GM12874 (cell line): ENCODE results near the gene C1orf35.

Experiments used
- TF ChIP-seq, protein P1 (sequence below): IDR thresholded peaks from 2 replicates; pipeline ENCODE4 v1.5.1; 2011; ENCODE audit warnings: low read depth, mild to moderate bottlenecking, control low read depth, low read length, moderate library complexity; ENCODE audit not compliant: insufficient read depth

The C1orf35 gene

DNA sequence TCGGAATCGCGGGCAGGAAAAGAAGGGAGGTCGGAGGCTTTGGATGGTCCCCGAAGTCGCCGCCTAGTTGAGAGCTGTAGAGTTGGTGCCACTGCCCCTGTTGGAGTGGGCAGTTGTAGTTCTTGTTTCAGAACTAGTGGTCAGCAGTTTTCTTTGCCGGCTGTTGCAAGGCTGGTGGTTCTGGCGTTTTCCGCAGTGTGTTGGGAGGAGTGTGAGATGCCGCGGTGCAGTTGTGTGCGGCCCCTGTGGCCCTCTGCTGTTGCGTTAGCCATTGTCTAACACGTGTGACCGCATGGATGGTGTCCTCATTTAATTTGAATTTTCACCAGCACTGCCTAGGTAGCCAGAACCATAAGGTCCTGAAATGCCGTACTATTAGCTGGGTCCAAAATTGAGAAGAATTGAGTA is 19.2 kb downstream of the C1orf35 start:
- TF ChIP-seq, protein P1, sequence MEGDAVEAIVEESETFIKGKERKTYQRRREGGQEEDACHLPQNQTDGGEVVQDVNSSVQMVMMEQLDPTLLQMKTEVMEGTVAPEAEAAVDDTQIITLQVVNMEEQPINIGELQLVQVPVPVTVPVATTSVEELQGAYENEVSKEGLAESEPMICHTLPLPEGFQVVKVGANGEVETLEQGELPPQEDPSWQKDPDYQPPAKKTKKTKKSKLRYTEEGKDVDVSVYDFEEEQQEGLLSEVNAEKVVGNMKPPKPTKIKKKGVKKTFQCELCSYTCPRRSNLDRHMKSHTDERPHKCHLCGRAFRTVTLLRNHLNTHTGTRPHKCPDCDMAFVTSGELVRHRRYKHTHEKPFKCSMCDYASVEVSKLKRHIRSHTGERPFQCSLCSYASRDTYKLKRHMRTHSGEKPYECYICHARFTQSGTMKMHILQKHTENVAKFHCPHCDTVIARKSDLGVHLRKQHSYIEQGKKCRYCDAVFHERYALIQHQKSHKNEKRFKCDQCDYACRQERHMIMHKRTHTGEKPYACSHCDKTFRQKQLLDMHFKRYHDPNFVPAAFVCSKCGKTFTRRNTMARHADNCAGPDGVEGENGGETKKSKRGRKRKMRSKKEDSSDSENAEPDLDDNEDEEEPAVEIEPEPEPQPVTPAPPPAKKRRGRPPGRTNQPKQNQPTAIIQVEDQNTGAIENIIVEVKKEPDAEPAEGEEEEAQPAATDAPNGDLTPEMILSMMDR = no peak

DNA sequence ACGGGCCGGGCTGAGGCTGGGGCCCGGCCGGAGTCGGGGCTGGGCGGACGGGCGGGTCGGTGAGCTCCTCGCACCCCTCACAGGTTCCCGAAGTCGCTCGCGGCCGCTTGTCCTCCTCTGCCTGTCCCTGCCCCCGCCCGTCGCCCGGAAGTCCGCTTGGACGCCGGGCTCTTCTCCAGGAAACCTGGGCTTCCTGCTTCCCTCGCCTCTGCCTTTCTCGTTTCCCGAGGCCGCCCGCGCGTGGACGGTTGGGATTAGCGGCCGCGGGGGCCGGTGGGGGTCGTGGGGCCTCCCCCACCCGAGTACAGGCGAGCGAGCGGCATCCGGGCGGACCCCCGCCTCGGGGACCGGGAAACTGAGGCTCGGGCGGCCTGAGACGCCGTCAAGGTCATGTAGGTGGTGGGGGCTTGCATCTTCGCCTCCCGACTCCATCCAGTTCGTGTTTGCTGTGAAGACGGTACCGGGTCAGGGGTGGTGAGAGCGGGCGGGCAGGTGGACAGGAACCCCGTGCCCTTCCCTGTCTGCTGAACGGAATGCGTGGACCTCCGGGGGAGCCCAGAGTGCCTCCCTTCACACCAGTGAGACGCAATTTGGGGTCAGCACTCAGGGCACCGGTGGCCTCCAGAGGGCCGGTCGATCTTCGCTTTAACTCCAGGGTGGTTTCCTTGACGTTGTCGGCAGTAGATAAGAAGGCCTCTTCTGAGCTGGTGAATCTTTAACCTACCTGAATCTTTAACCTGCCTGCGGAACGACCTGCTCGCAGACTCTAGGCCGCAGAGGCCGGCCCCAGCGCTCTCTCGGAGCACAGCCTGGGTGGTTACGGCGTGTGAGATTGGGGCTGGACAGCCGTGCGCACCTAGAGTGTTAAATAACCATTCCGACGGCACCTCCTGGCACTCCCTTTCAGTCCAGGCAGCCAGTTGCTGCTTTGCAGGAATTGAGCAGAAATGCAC is 19.9 kb downstream of the C1orf35 start:
- TF ChIP-seq, protein P1 = no peak

DNA sequence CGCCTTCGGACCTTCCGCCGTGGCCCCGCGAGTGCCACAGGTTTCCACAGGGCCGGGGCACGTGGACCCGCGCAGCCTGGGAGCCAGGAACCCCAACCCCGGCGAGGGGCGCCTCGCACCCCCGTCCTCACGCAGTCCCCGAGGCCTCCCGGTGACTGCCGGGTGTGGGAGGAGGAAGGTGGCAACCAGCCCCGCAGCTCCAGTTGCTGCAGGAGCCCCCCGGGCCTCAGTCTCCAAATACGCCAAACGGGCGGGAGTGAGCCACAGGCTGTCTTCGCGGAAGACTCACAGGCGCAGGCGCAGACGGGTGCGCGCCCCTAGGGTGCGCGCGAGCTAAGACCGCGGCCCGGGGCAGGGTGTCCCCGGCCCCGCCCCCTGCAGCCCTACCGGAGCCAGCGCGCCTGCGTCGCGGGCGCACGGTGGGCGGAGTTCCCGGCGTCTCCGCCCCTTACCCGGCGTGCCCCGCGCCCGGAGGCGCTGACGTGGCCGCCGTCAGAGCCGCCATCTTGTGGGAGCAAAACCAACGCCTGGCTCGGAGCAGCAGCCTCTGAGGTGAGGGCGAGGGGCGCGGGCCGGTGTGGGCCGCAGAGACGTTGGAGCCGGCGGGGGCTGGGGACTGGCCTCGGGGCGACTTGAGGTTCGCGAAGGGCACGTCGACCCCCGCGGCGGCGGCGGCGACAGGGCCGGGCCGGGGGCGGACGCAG is 20.8 kb downstream of the C1orf35 start, which contains the start of gene ARF1:
Gene ARF1, plus strand, starts transcription at position 495 of the 704 bp plus-strand sequence. CDS start 14,407 bp downstream, outside the sequence.
- TF ChIP-seq, protein P1 = no peak

DNA sequence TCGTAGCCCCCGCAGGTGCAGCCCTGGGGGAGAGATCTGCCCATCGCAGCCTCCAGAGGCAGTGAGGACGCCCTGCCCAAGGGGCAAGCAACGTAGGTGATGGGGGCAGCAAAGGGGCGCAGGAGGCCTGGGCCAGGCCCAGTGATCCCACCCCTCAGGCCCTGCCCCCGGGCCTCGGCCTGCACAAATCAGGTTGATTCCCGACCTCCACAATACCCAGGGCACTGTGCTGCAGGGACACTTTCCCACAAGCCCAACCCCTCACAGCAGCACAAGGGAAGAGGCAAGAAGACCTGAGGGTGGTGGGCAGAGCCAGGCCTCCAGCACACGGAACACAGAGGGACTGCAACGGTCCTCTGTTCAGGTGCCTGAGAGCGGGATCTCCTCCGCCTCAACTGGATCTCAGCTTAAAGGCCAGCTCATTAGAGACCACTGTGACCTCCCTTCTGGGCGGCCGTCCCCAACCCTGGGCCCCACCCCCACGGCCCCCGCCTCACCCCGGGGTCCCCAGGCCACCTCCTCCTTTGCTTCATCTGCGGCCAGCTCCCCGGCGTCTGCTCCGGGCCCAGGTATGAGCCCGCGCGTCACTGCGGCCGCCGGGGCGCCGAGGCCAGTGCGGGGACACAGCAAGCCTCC is 21.4 kb downstream of the C1orf35 start:
- TF ChIP-seq, protein P1 = no peak

DNA sequence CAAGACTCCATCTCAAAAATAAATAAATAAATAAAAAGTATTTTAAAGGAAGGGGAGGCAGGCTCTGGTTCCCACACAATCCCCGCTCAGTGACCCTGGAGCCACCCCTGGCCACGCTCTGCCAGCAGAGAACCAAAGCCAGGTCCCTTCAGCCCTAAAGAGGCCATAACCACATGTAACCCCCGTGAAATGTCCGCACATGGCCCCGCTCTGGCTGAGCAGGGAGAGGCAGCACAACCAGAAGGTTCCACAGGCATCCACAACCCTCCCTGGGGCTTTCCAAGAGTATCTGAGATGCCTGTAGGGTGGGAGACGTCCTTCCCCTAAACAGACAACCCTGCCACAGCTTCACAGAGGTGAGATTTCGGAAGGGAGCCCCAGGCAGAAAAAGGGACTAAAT is 22.0 kb downstream of the C1orf35 start:
- TF ChIP-seq, protein P1 = no peak

DNA sequence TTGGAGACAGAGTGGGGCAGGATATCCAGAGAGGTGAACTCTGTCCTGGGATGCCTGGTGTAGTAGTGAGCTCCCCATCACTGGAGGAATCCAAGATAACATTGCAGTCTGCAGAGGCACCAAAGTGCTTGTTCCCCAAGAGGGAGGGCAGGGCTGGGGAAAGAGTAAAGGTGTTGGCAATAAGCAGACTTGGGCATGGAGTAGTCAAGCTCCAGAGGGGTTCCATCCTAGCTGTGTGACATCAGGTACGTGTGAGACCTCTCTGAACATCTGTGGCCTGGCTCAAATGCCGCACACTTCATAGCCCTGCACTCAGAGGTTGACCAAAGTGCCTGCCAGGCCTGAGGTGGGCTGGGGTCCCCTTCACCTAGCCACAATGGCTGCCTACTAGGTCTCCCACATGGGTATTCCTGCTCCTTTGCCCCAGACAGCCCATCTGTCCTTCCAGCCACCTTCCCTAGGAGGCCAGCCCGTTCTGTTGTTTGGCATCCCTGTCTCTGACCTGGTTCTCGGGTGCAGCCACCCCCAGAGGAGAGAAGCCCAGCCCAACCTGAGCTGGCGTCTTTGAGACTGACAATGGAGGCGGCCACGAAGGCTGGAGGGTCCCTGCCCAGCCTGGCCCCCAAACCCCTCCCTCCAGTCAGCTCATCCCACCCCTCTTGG is 23.4 kb downstream of the C1orf35 start:
- TF ChIP-seq, protein P1 = no peak
